Activated naive CD4-positive, alpha-beta T cell treated with anti-CD3 and anti-CD28 coated beads, Interleukin-2, amount 10 ng/mL, durations not matched to agents 7 days and 5 days (primary cell): ENCODE data around the gene PRRT1.
"Not testable (repeated sequence)": the region's sequence is repeated elsewhere in the genome, so short reads cannot be mapped to it uniquely, and the experiment has no call there.

Experiments used
- CTCF ChIA-PET: fragments of 350-600 bp; sonication (Branson Sonifier 250); formaldehyde crosslinking; loops from one replicate; lab custom pipeline; 2021; ENCODE audit warnings: antibody characterized with exemption; lab: Charles Lee
- DNase-seq: peaks from one replicate; pipeline ENCODE4 v3.0.0-alpha.2; 2020
- H3K27ac Mint-ChIP-seq: one replicate; pipeline ENCODE4 v1.8.0; 2021; ENCODE audit warnings: mild to moderate bottlenecking, moderate library complexity, mixed read lengths
- H3K27me3 Mint-ChIP-seq: one replicate; pipeline ENCODE4 v1.8.0; 2021; ENCODE audit warnings: mild to moderate bottlenecking, mixed read lengths
- H3K36me3 Mint-ChIP-seq: one replicate; pipeline ENCODE4 v1.8.0; 2021; ENCODE audit warnings: mixed read lengths
- H3K4me1 Mint-ChIP-seq: one replicate; pipeline ENCODE4 v1.8.0; 2021; ENCODE audit warnings: mixed read lengths
- H3K4me3 Mint-ChIP-seq: one replicate; pipeline ENCODE4 v1.8.0; 2021; ENCODE audit warnings: mild to moderate bottlenecking, moderate library complexity, mixed read lengths
- H3K9me3 Mint-ChIP-seq: one replicate; pipeline ENCODE4 v1.8.0; 2021; ENCODE audit warnings: mixed read lengths

The PRRT1 gene

DNA sequence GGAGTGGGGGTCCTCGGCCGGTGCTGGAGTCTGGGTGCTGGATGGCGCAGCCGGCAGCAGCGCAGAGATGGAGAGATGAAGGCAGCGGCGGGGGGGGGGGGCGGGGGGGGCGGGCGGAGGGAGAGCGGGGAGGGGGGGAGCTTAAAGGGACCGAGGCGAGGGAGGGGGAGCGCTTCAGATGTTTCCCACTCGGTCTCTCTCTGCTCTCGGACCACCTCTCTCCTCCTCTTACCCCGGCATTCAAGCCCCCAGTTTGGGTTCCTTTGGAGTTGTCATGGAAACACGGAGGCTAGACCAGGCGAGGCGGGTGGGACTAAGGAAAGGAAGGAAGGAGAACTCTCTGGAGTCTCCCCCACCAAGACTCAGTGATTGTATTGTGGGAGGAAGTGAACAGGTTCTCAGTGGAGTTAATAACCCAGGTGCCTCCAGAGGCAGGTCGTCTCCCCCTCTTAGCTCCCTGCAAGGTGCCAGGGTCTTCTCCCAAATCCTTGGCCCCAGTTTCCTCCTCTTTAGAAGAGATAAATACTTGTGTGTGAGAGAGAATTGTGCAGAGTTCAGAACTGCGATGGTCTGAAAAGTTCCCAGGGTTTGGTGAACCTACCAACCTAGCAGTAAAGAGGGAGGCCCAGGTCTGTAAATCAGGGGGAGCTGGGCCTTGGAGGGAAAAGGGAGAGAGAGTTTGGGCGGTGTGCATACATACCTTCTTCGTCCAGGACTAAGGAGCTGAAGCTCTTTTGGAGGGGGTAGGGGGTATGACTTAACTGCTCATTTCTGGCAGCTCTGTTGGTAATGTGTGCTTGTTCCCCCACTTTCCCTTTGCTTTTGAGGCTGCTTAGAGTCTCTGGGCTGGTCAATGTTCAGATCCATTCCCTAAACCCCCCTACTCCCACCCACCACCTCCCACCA lies at the start of gene PRRT1:
Gene PRRT1 (minus strand): TSS at position 77 of the 906 bp plus-strand sequence. CDS start 112 bp downstream, outside the sequence.
- H3K4me3 Mint-ChIP-seq, result peak within 1 kb of the TSS; percentile 51
- H3K9me3 Mint-ChIP-seq, result no peaks in the 10 kb centered on the region
- peaks cover 62% of the 10 kb centered on the region for H3K4me1 Mint-ChIP-seq
- H3K27me3 Mint-ChIP-seq, result peaks cover 67% of the 10 kb centered on the region
- CTCF ChIA-PET, result interaction anchor here (1.6 kb wide), 1 partner anchor 33 kb away, joined by 5 read pairs; no protein-coding TSS in a partner anchor
- no peaks in the 10 kb centered on the region for H3K36me3 Mint-ChIP-seq
- no peak within 1 kb of the TSS for H3K27ac Mint-ChIP-seq
- no peak for DNase-seq

DNA sequence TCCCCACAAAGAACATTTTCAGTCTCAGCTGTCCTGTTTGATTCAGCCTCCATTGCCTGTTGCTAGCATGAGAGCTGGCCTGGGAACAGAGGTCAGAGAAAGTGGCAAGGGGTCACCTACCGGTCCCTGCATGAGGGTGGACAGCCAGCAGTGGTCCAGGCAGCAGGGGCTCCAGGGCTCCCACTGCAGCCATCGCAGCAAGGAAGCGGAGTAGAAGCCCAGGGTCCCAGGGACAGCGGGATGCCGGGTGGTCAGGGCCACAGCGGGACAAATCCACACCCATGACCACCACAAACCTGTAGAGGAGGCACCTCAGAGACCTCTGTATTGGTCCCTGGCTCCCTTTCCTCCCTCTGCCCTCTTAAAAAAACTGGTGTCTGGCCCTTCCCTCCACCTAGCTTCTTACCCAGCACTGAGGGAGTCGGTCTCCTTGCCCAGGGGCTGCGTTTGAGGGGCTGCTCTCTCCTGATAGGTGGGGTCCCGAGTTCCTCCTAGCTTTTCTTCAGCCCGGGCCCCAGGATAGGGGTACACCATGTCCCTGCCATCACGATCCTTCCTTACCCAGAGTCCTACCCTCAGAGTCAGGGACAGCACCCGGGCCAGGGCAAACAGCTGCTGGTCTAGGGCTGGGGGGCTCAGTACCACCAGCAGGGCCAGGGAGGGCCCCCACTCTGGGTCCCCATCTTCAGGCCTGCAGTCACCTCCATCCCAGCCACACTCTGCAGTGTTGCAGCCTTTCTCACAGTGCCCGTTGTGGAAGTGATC lies 49.2 kb upstream of the PRRT1 start:
- DNase-seq, result peak; percentile 14
- Mint-ChIP-seq H3K27me3 (peaks cover 39% of the 10 kb centered on the region), H3K27ac (no peak overlapping the region), H3K4me1 (peaks cover 7% of the 10 kb centered on the region), H3K36me3 (no peaks in the 10 kb centered on the region), H3K4me3 (no peak overlapping the region), H3K9me3 (no peaks in the 10 kb centered on the region)
- CTCF ChIA-PET, result no interaction called here

DNA sequence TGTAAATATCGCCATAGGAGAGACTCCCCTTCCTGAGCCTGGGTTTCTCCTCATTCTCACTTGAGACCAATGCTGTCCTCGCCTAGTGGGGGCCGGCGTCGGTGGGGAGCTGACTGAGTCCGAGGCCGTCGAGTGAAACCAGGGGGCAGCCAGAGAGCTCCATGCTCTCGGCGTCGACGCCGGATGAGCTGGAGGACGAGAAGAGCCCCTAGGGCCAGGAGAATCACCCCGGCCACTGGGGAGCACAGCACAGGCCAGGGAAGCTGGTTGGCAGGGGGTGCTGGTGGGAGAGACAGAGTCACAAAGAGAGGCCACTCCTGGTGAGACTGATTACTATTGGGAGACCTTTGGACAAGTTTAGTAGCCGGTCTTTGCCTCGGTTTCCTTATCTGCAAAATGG lies 47.1 kb upstream of the PRRT1 start:
- no peak overlapping the region for H3K4me3 Mint-ChIP-seq
- CTCF ChIA-PET, result no interaction called here
- no peak for DNase-seq
- H3K9me3 Mint-ChIP-seq, result no peaks in the 10 kb centered on the region
- H3K36me3 Mint-ChIP-seq, result no peaks in the 10 kb centered on the region
- H3K27ac Mint-ChIP-seq, result no peak overlapping the region
- H3K27me3 Mint-ChIP-seq, result peaks cover 25% of the 10 kb centered on the region
- peaks cover 25% of the 10 kb centered on the region for H3K4me1 Mint-ChIP-seq

DNA sequence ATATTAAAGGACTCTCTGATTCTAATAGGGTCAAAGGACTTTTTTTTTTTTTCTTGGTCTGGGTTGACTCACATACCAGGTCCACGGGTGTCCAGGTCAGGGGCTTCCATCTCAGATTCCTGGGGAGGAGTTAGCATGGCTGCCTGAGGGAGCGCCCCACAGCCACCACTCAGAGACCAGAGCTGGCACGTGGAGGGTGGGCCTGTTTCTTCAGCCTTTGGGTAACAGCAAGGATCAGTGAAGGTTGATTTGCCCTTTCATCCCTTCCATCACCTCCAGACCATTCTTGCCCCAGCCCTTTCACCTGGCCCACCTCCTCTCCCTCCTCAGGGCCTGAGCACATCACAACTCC lies 46.6 kb upstream of the PRRT1 start:
- Mint-ChIP-seq H3K4me1 (peaks cover 30% of the 10 kb centered on the region), H3K27ac (no peak overlapping the region), H3K27me3 (peaks cover 20% of the 10 kb centered on the region), H3K36me3 (peaks cover 3% of the 10 kb centered on the region), H3K9me3 (no peaks in the 10 kb centered on the region), H3K4me3 (no peak overlapping the region)
- DNase-seq, result no peak
- CTCF ChIA-PET, result interaction anchor here (1.6 kb wide), 1 partner anchor 79 kb away, joined by 6 read pairs; no protein-coding TSS in a partner anchor

DNA sequence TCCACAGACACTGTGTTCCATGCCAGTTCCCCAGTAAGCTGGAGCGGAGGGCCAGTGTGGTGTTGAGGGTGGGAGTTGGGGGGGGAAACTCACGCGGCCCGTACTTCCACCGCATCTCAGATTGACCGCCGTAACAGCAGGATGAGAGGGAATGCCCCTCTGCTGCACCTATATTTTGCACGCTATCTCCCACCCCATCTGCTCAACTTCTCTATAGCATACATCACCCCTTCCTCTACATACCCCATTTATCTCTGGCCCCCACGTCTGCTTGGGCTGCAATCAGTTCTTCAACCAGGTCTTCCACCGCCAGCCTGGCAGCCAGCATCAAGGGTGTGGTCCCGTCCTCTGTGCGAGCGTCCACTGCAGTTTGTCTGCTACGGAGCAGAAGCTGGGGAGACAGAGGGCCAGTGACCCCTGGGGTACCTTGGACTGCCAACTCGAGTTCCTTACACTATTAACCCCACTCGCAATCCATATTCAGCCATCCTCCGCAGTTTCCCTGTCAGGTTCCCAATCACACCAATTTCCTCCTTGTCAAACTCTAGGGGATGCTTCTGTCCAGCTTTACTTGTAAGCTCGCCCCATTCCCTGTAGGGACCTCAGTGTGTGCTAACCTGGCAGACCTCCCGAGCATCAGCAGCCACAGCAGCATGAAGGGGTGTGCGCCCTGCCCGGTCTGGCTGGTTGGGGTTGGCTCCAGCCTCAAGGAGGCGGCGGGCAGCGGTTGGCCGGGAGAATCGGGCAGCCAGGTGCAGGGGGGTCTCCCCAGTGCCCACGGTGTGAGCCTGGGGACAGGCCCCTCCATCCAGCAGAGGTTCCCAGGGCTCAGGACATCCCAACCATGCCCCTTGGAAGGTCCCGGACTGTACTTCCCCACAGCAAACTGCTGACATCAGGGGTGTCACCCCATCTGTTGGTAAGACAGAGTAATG lies 45.2 kb upstream of the PRRT1 start:
- Mint-ChIP-seq H3K36me3 (peaks cover 10% of the 10 kb centered on the region), H3K9me3 (no peaks in the 10 kb centered on the region), H3K4me1 (peaks cover 34% of the 10 kb centered on the region), H3K27ac (peak overlapping the region; percentile 99), H3K27me3 (peaks cover 14% of the 10 kb centered on the region), H3K4me3 (peak overlapping the region; percentile 94)
- no peak for DNase-seq
- CTCF ChIA-PET, result interaction anchor here (1.6 kb wide), 1 partner anchor 78 kb away, joined by 6 read pairs; no protein-coding TSS in a partner anchor

DNA sequence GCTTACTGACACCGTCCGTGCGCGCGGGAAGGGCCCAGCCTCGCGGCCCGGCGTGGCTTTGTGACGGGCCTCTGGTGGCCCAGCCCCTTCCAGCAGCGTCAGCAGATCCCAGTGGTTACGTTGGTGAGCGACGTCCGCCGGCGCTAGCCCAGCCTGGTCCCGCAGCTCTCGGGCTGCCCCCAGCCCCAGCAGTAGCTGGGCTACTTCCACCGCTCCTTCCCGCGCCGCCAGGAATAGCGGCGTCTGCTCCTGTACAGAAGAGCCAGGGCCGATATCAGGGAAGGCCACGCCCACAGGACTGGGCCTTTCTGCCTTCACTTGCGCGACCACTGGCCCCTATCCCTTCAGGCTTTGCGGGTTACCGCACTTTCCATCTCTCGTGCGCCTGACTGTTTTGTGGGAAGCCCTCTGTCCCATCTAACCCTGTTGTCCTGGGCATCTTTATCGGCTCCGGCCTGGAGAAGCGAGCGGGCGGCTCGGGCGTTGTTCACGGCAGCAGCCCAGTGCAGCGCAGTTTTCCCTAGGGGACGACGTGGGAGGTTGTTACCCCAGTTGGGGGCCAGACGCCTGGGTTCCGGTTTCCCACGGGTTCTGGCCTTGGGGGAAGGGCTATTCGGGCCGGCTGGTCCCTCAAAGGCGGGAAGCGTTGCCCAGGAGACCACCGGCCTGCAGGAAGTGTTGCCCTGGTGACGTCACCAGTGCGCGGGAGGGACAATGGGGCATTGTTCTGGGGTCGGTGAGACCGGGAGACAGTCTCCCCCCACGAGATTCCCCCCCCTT lies 44.4 kb upstream of the PRRT1 start:
- DNase-seq, result peak; percentile 81
- Mint-ChIP-seq H3K4me1 (peaks cover 34% of the 10 kb centered on the region), H3K27ac (peak overlapping the region; percentile 99), H3K4me3 (peak overlapping the region; percentile 94), H3K27me3 (peaks cover 11% of the 10 kb centered on the region), H3K36me3 (peaks cover 19% of the 10 kb centered on the region), H3K9me3 (no peaks in the 10 kb centered on the region)
- CTCF ChIA-PET, result interaction anchor here (0.5 to 1.6 kb wide), 14 partner anchors 17 to 400 kb away, joined by 3 to 9 read pairs (median 3); partner anchors contain the start of genes RNF5 and VARS1

DNA sequence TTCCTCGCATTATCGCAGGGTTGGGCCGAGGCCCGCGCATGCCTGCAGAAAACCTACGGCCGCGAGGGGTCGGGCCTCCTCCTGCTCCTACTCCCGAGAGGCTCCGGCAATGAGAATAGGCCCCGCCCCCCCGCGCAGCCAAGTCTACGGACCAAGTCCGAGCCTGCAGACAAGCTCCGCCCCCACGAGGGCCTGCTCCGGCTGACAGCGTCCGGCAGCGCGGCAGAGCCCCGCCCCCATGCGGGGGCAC lies 43.8 kb upstream of the PRRT1 start:
- H3K4me3 Mint-ChIP-seq, result peak overlapping the region; percentile 94
- no peaks in the 10 kb centered on the region for H3K9me3 Mint-ChIP-seq
- peak; percentile 100 for DNase-seq
- peaks cover 22% of the 10 kb centered on the region for H3K36me3 Mint-ChIP-seq
- peaks cover 8% of the 10 kb centered on the region for H3K27me3 Mint-ChIP-seq
- CTCF ChIA-PET, result interaction anchor here (0.5 to 1.6 kb wide), 15 partner anchors 17 to 400 kb away, joined by 3 to 9 read pairs (median 3); partner anchors contain the start of genes RNF5 and VARS1
- peaks cover 34% of the 10 kb centered on the region for H3K4me1 Mint-ChIP-seq
- H3K27ac Mint-ChIP-seq, result peak overlapping the region; percentile 99

DNA sequence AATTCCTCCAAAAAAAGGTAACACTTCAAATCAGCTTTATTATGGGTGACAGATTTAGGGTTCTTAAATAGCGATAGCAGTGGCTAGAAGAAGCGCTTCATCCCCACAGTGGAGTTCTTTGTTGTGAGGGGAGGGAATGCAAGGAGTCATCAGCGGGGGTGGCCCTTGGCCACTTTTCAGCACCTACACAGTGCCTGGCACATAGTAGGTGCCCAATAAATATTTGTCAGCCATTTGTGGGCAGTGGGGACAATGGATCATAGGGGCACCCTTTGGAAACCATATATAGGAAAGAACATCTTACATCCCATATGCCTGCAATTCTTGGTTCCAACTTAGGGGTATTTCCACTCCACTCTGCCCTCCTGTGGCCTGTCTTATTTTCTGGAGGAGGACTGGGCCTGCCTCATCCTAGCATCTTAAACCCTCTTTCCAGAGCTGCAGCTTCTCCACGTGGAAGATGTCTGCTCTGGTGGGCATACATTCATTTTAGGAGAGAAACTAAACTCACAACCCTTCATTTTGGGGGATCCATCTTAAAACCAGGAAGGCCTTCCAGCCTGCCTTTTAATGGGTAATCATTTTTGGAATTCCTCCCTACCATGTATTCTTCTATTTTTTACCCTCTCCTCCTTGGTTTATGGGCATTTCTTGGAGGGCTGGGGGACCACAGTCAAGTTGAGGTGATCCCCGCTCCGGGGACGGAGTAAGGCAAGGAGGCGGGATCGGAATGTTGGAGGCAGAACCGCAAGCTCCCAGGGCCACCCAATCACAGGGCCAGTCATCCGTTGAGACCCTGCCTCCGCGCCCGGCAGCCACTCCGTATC lies 43.3 kb upstream of the PRRT1 start:
- H3K9me3 Mint-ChIP-seq, result no peaks in the 10 kb centered on the region
- peaks cover 8% of the 10 kb centered on the region for H3K27me3 Mint-ChIP-seq
- H3K27ac Mint-ChIP-seq, result peak overlapping the region; percentile 99
- H3K4me3 Mint-ChIP-seq, result peak overlapping the region; percentile 94
- H3K36me3 Mint-ChIP-seq, result peaks cover 27% of the 10 kb centered on the region
- peaks cover 34% of the 10 kb centered on the region for H3K4me1 Mint-ChIP-seq
- peak; percentile 61 for DNase-seq
- CTCF ChIA-PET, result interaction anchor here (0.6 to 1.6 kb wide), 15 partner anchors 16 to 399 kb away, joined by 3 to 9 read pairs (median 3); partner anchors contain the start of genes RNF5 and VARS1

DNA sequence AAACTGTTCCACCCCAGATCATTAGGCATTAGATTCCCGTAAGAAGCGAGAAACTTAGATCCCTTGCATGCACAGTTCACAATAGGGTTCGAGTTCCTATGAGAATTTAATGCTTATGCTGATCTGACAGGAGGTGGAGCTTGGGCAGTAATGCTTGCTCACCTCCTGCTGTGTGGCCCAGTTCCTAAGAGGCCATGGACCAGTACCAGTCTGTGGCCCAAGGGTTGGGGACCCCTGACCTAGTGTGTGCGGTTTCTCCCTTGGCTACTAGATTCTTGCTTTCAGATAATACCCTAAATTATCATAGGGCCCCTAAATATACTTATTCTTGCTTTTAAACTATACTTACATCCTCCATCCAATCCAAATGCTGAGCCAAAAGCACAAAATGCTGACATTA lies 42.6 kb upstream of the PRRT1 start:
- H3K4me1 Mint-ChIP-seq, result peaks cover 34% of the 10 kb centered on the region
- H3K36me3 Mint-ChIP-seq, result peaks cover 28% of the 10 kb centered on the region
- no peak for DNase-seq
- no peak overlapping the region for H3K27ac Mint-ChIP-seq
- no peaks in the 10 kb centered on the region for H3K9me3 Mint-ChIP-seq
- CTCF ChIA-PET, result interaction anchor here (0.6 to 1.6 kb wide), 4 partner anchors 40 to 408 kb away, joined by 3 to 4 read pairs (median 3); no protein-coding TSS in a partner anchor
- peak overlapping the region; percentile 94 for H3K4me3 Mint-ChIP-seq
- peaks cover 8% of the 10 kb centered on the region for H3K27me3 Mint-ChIP-seq

DNA sequence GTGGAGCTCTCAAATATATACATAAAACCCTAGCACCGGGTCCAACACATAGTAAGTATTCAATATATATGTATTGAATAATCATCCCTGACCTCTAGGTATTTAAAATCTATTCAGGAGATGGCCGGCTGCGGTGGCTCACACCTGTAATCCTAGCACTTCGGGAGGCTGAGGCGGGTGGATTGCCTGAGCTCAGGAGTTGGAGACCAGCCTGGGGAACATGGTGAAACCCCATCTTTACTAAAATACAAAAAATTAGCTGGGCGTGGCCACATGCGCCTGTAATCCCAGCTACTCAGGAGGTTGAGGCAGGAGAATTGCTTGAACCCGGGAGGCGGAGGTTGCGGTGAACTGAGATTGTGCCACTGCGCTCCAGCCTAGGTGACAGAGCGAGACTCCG lies 41.4 kb upstream of the PRRT1 start:
- H3K27ac Mint-ChIP-seq, result peak overlapping the region; percentile 98
- H3K9me3 Mint-ChIP-seq, DNase-seq, H3K27me3 Mint-ChIP-seq: not testable (repeated sequence)
- H3K4me1 Mint-ChIP-seq, result peaks cover 46% of the 10 kb centered on the region
- H3K4me3 Mint-ChIP-seq, result peak overlapping the region; percentile 100
- CTCF ChIA-PET, result interaction anchor here (0.8 to 1.6 kb wide), 3 partner anchors 11 to 64 kb away, joined by 3 to 6 read pairs (median 5); no protein-coding TSS in a partner anchor
- peaks cover 39% of the 10 kb centered on the region for H3K36me3 Mint-ChIP-seq

DNA sequence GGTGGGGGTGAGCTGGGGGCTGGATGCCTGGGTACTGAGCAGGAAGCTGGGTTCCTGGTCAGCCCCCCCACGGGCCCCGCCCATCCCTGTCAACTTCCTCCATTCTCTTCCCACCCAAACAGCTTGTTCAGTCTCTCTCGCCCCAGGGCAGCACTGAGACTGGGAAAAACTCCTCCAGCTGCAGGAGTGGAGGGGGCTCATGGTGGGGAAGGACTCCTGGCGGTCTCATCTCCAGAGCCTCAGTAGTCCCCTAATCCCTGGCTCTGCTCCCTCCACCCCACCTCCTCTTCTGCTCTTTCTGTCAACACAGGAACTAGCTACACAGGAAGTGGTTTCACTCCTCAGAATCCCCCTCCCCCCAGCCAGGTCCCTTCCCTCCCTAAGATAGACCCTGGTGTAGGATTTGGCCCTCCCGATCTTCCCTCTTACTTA lies 40.9 kb upstream of the PRRT1 start, which contains the start of gene GPSM3:
Gene GPSM3 (minus strand): TSS at position 36 of the 432 bp plus-strand sequence. CDS start 130 bp downstream, outside the sequence.
- Mint-ChIP-seq H3K4me3 (peak within 1 kb of the TSS; percentile 100), H3K27me3 (peaks cover 5% of the 10 kb centered on the region), H3K36me3 (peaks cover 43% of the 10 kb centered on the region), H3K9me3 (no peaks in the 10 kb centered on the region), H3K27ac (peak within 1 kb of the TSS; percentile 98), H3K4me1 (peaks cover 51% of the 10 kb centered on the region)
- CTCF ChIA-PET, result interaction anchor here (0.8 to 1.6 kb wide), 3 partner anchors 10 to 64 kb away, joined by 3 to 6 read pairs (median 5); no protein-coding TSS in a partner anchor
- peak; percentile 79 for DNase-seq
